Activated CD8-positive, alpha-beta memory T cell treated with anti-CD3 and anti-CD28 coated beads for 48 hours (primary cell): ENCODE measurements around the gene LINC01488.

Source experiments
- DNase-seq, 3 experiments: peaks; one replicate each; pipeline ENCODE4 v3.0.0-alpha.2; 2020; ENCODE audit warnings: low read depth in 2 of 3, low spot score in 2 of 3

LINC01488 gene

GRCh38 chr11:69463995-69464960 lies 17.2 kb upstream of the LINC01488 start:
- no peak for DNase-seq

DNA sequence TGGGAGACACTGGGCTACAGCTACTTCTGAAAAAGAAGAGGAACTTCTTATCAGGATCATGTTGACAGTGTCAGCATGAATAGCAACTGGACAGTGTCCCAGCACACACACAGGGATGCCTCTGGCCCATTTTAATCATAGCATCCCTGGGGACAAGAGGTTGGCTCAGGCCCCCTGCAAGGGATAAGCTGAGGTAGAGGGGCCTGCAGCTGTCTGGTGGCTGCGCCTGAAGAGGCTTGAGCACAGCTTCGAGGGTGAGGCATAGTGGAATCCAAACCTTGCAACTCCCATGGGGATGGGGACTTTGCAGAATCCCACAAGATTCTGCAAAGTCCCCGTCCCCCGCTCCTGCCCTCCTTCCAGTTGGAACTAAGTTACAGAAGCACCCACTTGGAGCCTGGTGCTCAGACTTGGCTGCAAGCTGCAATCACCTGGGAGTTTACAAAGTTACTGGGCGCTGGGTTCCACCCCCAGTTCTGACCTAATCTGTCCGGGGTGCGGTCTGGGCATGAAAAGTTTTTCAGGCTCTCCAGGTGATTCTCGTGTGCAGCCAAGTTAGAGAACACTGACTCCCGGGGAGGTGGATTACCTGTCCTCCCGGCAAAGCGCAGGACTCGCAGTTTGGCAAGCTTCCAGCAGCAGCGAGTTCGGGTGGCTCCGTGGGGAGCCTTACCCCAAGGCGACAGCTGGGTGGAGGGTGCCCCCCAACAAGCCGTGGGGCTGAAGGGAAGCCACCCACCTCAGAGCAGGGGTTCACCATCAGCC lies 16.0 kb upstream of the LINC01488 start:
- DNase-seq, result no peak

GRCh38 chr11:69466039-69466438 lies 15.4 kb upstream of the LINC01488 start:
- no peak for DNase-seq

GRCh38 chr11:69467196-69467595 lies 14.3 kb upstream of the LINC01488 start:
- no peak for DNase-seq

GRCh38 chr11:69467646-69468045 lies 13.8 kb upstream of the LINC01488 start:
- no peak for DNase-seq

DNA sequence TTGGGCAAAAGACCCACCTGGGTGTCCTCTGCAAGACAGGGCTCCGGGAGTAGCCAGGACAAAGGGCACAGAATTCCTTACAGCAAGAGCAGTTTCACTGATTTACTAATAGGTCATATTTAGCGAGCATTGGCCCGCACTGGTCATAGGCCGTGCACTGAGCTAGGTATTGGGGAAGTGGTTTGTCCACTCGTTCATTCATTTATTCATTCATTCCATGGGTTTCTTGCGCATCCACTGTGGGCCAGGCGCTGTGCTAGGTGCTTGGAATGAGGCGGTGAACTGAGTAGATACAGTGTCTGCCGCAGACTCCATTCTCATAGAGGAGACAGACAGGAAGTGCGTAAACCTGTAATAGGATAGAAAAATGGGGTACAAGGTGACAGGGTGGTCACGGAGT lies 13.2 kb upstream of the LINC01488 start:
- no peak for DNase-seq

DNA sequence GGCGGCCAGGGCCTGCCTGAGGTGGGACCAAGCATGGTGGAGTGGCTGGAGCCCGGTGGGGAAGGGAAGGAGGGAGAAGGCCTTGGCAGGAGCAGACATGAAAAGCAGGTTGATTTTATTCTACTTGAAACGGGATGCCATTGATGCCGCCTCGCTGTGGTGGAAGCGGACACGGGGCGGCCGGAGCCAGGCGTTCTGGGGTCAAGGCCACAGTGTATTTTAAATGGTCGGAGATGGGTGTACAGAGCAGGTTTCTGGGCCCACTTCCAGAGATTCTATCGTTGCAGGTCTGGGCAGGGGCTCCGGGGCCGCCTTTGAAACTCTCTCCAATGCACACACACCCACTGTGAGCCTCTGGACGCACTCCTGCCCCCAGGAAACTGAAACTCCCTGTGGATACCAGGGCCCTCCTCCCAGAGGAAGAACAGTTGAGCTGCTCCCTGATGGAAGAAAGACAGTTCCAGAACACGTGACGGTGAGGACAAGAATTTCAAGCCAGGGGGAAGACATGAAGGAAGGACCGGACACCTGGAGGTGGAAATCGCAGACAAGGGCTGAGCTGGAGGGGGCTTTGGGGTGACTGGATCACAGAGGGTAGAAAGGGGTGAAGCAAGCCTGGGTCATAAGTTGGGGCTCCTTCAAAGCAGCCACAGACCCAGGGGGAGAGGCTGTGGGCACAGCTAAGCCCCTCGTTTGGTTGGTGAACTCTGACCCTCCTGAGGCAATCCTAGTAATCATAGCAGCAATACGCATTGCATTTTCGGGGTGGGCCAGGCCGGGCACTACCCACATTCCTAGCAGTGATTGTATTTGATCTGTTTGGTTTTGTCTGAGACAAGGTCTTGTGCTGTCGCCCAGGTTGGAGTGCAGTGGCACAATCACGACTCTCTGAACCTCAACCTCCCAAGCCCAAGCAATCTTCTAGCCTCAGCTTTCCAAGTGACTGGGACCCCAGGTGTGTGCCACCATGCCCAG lies 12.3 kb upstream of the LINC01488 start:
- DNase-seq, result no peak

DNA sequence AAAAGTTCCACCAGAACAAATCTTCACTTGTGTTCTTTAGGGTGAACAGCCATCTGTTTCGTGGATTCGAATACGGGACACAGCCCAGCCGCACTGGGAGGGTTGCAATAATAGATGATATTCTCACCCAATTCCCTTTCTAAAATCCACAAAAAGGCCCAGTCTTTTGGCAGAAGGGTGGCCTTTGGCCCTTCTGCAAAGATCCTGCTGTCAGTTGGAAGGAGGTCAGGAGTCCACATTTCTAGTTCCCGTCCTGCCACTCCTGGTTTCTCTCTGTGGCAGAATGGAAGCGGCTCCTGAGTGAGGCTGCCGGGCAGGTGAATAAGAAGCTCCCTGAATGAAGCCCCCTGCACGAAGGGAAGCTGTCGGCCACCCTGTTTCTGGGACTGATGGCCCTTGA lies 11.2 kb upstream of the LINC01488 start:
- DNase-seq, result no peak

GRCh38 chr11:69470793-69471728 lies 10.4 kb upstream of the LINC01488 start:
- no peak for DNase-seq

GRCh38 chr11:69471729-69472540 lies 9.5 kb upstream of the LINC01488 start:
- no peak for DNase-seq

DNA sequence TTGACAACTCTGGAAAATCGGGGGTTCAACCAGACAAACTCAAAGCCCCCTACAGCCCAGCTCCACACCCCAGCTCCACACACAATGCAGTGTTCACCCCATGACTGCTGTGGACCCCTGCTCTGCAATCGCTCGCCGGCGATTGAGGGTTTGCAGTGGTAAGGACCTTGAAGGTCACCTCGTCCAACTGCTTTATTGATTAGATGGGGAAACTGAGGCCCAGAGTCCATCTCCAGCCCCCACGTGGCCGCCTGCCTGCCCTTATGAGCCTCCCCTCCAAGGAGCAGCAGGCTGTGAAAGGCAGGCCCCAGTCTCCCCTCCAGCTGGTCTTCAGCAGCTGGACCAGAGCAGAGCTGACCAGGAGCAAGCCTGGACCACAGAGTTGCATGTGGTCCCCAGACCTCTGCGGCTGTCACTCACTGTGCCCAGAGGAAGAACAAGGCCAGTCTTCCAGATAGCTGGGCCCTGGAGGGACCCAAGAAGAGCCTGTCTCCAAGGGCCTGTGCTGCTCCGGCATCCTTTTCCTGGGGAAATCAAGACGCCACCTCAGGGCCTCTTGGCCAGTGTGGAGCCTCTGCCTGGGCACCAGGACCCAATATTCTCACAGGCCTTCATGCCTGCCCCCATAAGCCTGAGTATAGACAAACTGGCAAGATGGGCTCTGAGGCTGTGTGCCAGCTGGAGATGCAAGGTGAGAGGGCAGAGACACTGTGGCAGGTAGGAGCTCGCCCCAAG lies 8.8 kb upstream of the LINC01488 start:
- no peak for DNase-seq

GRCh38 chr11:69473276-69473845 lies 8.1 kb upstream of the LINC01488 start:
- DNase-seq, result no peak

DNA sequence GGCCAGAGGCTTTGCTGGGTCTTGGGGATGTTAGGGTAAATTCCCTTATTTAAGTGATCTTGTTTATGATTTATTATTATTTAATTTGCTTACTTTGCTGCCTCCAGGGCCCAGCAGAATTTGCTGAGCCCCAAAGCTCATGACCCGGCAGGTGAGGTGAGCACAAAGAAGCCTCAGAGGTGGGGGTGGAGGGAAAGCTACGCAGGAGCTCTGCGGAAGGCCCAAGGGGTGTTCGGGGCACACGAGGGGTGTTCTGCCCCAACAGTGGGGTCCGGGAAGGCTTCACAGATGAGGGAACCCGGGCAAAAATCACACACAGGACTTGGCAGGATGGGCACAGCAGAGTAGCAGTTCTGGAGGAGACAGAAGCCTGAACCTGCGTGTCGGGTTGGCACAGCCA lies 6.7 kb upstream of the LINC01488 start:
- DNase-seq, result no peak

- no peak for DNase-seq
These were observed 6.2 kb upstream of the LINC01488 start for GRCh38 chr11:69475141-69475865.

- DNase-seq, result no peak
These were observed 5.5 kb upstream of the LINC01488 start for GRCh38 chr11:69475866-69476471.

- no peak for DNase-seq
These were observed 4.9 kb upstream of the LINC01488 start for GRCh38 chr11:69476509-69476961.

- DNase-seq, result no peak
These were observed 4.4 kb upstream of the LINC01488 start for GRCh38 chr11:69477086-69477485.
